HepG2 (cell line): ENCODE measurements around the gene CACNA2D1. TPM values are rescaled to one million over a fixed set of nuclear protein-coding genes. Genes with fewer than 3 reads are reported as not detected.

Experiments used
- ATAC-seq: fragments of 200-7000 bp; cut with Tn5 transposase; 3 replicates; pipeline ENCODE4 v1.9.1; 2020; ENCODE audit warnings: mild to moderate bottlenecking, moderate library complexity
- BruUV-seq: library from RNA; stranded (reverse); fragments of 400-500 nt; replicated peaks from 2 replicates; lab custom pipeline; 2021; lab: Mats Ljungman, UMichigan
- CTCF ChIA-PET: fragments of 300-600 bp; formaldehyde crosslinking; extraction: SDS; loops from one replicate; lab custom pipeline; 2021; ENCODE audit warnings: low total read pairs, inconsistent platforms, low intra/inter-chr PET ratio; lab: Yijun Ruan, JAX
- POLR2A ChIA-PET: fragments of 350-600 bp; sonication (Branson Sonifier 250); formaldehyde crosslinking; loops from one replicate; lab custom pipeline; 2020; ENCODE audit warnings: antibody characterized with exemption, inconsistent platforms; lab: Yijun Ruan, JAX
- DNase-seq: peaks from one replicate; pipeline ENCODE4 v3.0.0-alpha.2; 2015; ENCODE audit warnings: low spot score
- FAIRE-seq: peaks from 3 replicates; lab custom pipeline; 2011; peaks lifted over from hg19 to GRCh38; lab: Jason Lieb, UNC
- H2AFZ ChIP-seq: one replicate; pipeline ENCODE4 v1.6.1; 2011; ENCODE audit warnings: low read length, inconsistent platforms
- H3K27ac ChIP-seq: fragments of 300-600 bp; 3 replicates; pipeline ENCODE4 v1.8.0; 2011; ENCODE audit warnings: mixed run types, mild to moderate bottlenecking, mixed read lengths, low read length, inconsistent platforms; ENCODE audit not compliant: insufficient read depth; ENCODE audit errors: extremely low read length
- H3K27me3 ChIP-seq, 2 experiments: fragments of 200-600 bp in 1 of 2; 2 replicates in 1 of 2; 3 replicates in 1 of 2; pipeline versions ENCODE4 v1.6.0 to v1.8.0; 2011; ENCODE audit warnings: low read length in 2 of 2, mild to moderate bottlenecking in 2 of 2, moderate library complexity in 2 of 2, inconsistent platforms in 1 of 2; ENCODE audit not compliant: insufficient read depth in 2 of 2, control insufficient read depth in 1 of 2
- H3K36me3 ChIP-seq, 2 experiments: fragments of 200-600 bp in 1 of 2; replicated peaks in 1 of 2; 2 replicates in 1 of 2; 3 replicates in 1 of 2; pipeline versions ENCODE4 v1.5.1 to v1.8.0; 2011; ENCODE audit warnings: low read length in 2 of 2, inconsistent platforms in 1 of 2; ENCODE audit not compliant: insufficient read depth in 2 of 2, control insufficient read depth in 1 of 2
- H3K4me1 ChIP-seq: 2 replicates; pipeline ENCODE4 v1.5.1; 2012; ENCODE audit warnings: low read length, inconsistent platforms; ENCODE audit not compliant: insufficient read depth
- H3K4me2 ChIP-seq: 2 replicates; pipeline ENCODE4 v1.6.0; 2011; ENCODE audit warnings: low read depth, low read length, inconsistent platforms
- H3K4me3 ChIP-seq, 3 experiments: fragments of 200-600 bp in 1 of 3; sonication (generic), shearing (Covaris generic) in 1 of 3; replicated peaks in 1 of 3; 2 replicates each; pipeline ENCODE4 v1.5.1; 2011 to 2016; ENCODE audit warnings: low read length in 3 of 3, inconsistent platforms in 2 of 3, low read depth in 2 of 3, mild to moderate bottlenecking in 2 of 3, control low read depth in 1 of 3, mixed read lengths in 1 of 3; ENCODE audit not compliant: insufficient read depth in 1 of 3
- H3K79me2 ChIP-seq: one replicate; pipeline ENCODE4 v1.6.1; 2011; ENCODE audit warnings: low read length, inconsistent platforms; ENCODE audit not compliant: insufficient read depth
- H3K9ac ChIP-seq: 2 replicates; pipeline ENCODE4 v1.6.0; 2011; ENCODE audit warnings: mild to moderate bottlenecking, low read depth, low read length, inconsistent platforms; ENCODE audit not compliant: insufficient read depth
- H3K9me3 ChIP-seq: 2 replicates; pipeline ENCODE4 v1.5.1; 2012; ENCODE audit warnings: mild to moderate bottlenecking, low read length
- H4K20me1 ChIP-seq: 2 replicates; pipeline ENCODE4 v1.6.0; 2011; ENCODE audit warnings: inconsistent platforms, mild to moderate bottlenecking, low read length, moderate library complexity; ENCODE audit not compliant: insufficient read depth
- PRDM15 ChIP-seq: sonication (generic); formaldehyde crosslinking; IDR thresholded peaks from 2 replicates; pipeline ENCODE4 v1.4.0; 2020; ENCODE audit warnings: missing genetic modification reagents
- SETDB1 ChIP-seq: sonication (generic); formaldehyde crosslinking; IDR thresholded peaks from 2 replicates; pipeline ENCODE4 v1.5.1; 2020; ENCODE audit warnings: missing genetic modification reagents, mild to moderate bottlenecking, borderline replicate concordance
- whole genome bisulfite sequencing: methylation state at CpG from one replicate; pipeline ENCODE4 v1.1.6; 2017; ENCODE audit warnings: low lambda C conversion rate; 5-methylcytosine and 5-hydroxymethylcytosine counted together
- in situ Hi-C: cut with HindIII; loops from 2 replicates; pipeline ENCODE4 v1.10.0; 2017; ENCODE audit warnings: low pct_unique_long_range_greater_than_20kb; ENCODE audit not compliant: extremely low pct_ligation_motif_present
- intact Hi-C: fragments of 100-400 bp; cut with micrococcal nuclease; formaldehyde crosslinking; loops from one replicate; pipeline ENCODE4 v1.10.0; 2022; ENCODE audit not compliant: unreplicated experiment
- polyA plus RNA-seq, 8 experiments: library from polyadenylated mRNA; depleted of rRNA in 3 of 8; stranded (reverse) in 7 of 8; unstranded in 1 of 8; fragments of >200 nt; fragmentation: Illumina TruSeq in 4 of 8; extraction: Trizol in 4 of 8; gene quantifications; 2 replicates each; pipeline versions ENCODE4 v1.2.1 to v1.2.3, GENCODE V29; 2011 to 2016; ENCODE audit warnings: low read depth in 4 of 8, missing spikeins in 1 of 8, mixed read lengths in 1 of 8; ENCODE audit not compliant: insufficient read depth in 1 of 8
- total RNA-seq, 5 experiments: library from RNA; depleted of rRNA; stranded (reverse); fragments of >200 nt; fragmentation: Illumina TruSeq; extraction: Trizol; gene quantifications; 2 replicates each; pipeline ENCODE4 v1.2.3, GENCODE V29; 2016; ENCODE audit warnings: low read depth in 1 of 5
- TF ChIP-seq, protein P1 (sequence below): sonication (generic); formaldehyde crosslinking; IDR thresholded peaks from 2 replicates; pipeline ENCODE4 v1.5.0; 2020; ENCODE audit warnings: missing genetic modification reagents

Gene CACNA2D1
- total and polyA plus RNA-seq, 2 of the 13 experiments (the other 11 are each of a cell fraction or from before 2014, with no cell fraction given), result not detected

DNA sequence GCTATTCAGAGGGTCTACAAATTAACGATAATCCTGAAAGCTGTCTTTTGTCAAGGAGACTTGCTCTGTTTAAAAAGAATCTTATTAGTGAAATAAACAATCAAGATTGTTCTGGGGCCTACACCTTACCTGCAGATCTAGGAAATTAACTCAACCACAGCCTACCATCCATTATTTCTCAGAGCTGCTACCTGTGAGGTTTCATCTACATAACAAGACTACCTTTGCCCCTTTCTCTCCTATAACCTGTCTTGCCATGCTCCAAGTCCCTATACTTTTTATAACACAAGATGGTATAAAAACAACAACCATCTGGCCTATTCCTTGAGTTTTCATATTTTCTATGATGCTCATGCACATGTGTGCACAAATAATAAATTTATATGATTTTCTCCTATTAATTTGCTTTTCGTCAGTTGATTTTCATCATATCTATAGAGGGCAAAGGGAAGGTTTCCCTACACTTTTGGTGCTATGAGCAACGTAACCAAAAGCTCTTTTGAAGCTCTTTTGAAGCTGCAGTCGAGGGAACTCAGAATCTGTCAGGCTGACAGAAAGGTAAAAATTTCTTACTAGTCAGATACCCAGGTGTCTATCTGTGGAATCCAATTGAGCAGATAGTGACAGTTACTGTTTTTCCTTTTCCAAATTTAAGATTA, 138.1 kb downstream of the CACNA2D1 start:
- no peak overlapping the region for H3K4me3 ChIP-seq
- intact Hi-C loops (no loop called here), in situ Hi-C loops (no loop called here)
- no peak overlapping the region for H3K9ac ChIP-seq
- H3K4me1 ChIP-seq, result no peaks in the 10 kb centered on the region
- no TSS peak for BruUV-seq
- no peaks in the 10 kb centered on the region for H3K36me3 ChIP-seq
- no peaks in the 10 kb centered on the region for H3K27me3 ChIP-seq
- H2AFZ ChIP-seq, result no peak overlapping the region
- ATAC-seq (no peak), FAIRE-seq (no peak), DNase-seq (no peak)
- H3K4me2 ChIP-seq, result no peak overlapping the region
- WGBS, result 2% methylated on average over 4 of the region's 4 CpGs
- no peaks in the 10 kb centered on the region for H3K79me2 ChIP-seq
- H3K27ac ChIP-seq, result no peak overlapping the region
- H4K20me1 ChIP-seq, result no peaks in the 10 kb centered on the region
- no peak for TF ChIP-seq PRDM15 (CRISPR knock-in tag)
- TF ChIP-seq, protein P1, sequence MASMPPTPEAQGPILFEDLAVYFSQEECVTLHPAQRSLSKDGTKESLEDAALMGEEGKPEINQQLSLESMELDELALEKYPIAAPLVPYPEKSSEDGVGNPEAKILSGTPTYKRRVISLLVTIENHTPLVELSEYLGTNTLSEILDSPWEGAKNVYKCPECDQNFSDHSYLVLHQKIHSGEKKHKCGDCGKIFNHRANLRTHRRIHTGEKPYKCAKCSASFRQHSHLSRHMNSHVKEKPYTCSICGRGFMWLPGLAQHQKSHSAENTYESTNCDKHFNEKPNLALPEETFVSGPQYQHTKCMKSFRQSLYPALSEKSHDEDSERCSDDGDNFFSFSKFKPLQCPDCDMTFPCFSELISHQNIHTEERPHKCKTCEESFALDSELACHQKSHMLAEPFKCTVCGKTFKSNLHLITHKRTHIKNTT (CRISPR knock-in tag), result no peak
- no peak for TF ChIP-seq SETDB1 (CRISPR knock-in tag)
- H3K9me3 ChIP-seq, result no peaks in the 10 kb centered on the region
- ChIA-PET POLR2A (no interaction called here), CTCF (no interaction called here)
